Lower lobe of right lung (tissue), 2 donors: ENCODE data around the gene COL23A1. TPM values are rescaled to one million over a fixed set of nuclear protein-coding genes. Genes with fewer than 3 reads are reported as not detected.
A peak's percentile ranks its signal among the peaks of the same experiment; 100 is the strongest.

ENCODE experiments used
- ATAC-seq, 2 donors: fragments of 200-7000 bp; cut with Tn5 transposase; one replicate each; pipeline ENCODE4 v1.9.1; 2020 to 2022; ENCODE audit warnings: mild to moderate bottlenecking in 2 of 2, moderate library complexity in 2 of 2
- DNase-seq: peaks from one replicate; pipeline ENCODE4 v3.0.0-alpha.2; 2020
- H3K27ac ChIP-seq: fragments of 200-600 bp; one replicate; pipeline ENCODE4 v1.8.0; 2022
- H3K27me3 ChIP-seq: fragments of 200-600 bp; one replicate; pipeline ENCODE4 v1.8.0; 2022; ENCODE audit warnings: low read depth
- H3K36me3 ChIP-seq: fragments of 200-600 bp; one replicate; pipeline ENCODE4 v1.8.0; 2022; ENCODE audit warnings: mild to moderate bottlenecking
- H3K4me1 ChIP-seq: fragments of 200-600 bp; one replicate; pipeline ENCODE4 v1.8.0; 2022
- H3K4me3 ChIP-seq: fragments of 200-600 bp; one replicate; pipeline ENCODE4 v1.8.0; 2022; ENCODE audit warnings: mild to moderate bottlenecking
- H3K9me3 ChIP-seq: fragments of 200-600 bp; one replicate; pipeline ENCODE4 v1.8.0; 2022
- intact Hi-C: fragments of 100-400 bp; cut with DNase I; formaldehyde crosslinking; loops from one replicate; pipeline ENCODE4 v1.11.0; 2022
- total RNA-seq: library from RNA; stranded (reverse); fragmentation: NEBNext Ultra II Directional; extraction: Animal tissue kit (Norgen Biotek cat#: 25700); gene quantifications from one replicate; pipeline ENCODE4 v1.2.1, GENCODE V29; 2021
- TF ChIP-seq, protein P1 (sequence below): fragments of 200-600 bp; IDR thresholded peaks from one replicate; pipeline ENCODE4 v1.8.0; 2022; ENCODE audit warnings: antibody characterized with exemption, mild to moderate bottlenecking
- donor health status: DM: no; HTN: yes; CAD: no; lungs with severe emphysema.

The COL23A1 gene
- total RNA-seq, 1 donor from 2014 or later, result 1.2 TPM

DNA sequence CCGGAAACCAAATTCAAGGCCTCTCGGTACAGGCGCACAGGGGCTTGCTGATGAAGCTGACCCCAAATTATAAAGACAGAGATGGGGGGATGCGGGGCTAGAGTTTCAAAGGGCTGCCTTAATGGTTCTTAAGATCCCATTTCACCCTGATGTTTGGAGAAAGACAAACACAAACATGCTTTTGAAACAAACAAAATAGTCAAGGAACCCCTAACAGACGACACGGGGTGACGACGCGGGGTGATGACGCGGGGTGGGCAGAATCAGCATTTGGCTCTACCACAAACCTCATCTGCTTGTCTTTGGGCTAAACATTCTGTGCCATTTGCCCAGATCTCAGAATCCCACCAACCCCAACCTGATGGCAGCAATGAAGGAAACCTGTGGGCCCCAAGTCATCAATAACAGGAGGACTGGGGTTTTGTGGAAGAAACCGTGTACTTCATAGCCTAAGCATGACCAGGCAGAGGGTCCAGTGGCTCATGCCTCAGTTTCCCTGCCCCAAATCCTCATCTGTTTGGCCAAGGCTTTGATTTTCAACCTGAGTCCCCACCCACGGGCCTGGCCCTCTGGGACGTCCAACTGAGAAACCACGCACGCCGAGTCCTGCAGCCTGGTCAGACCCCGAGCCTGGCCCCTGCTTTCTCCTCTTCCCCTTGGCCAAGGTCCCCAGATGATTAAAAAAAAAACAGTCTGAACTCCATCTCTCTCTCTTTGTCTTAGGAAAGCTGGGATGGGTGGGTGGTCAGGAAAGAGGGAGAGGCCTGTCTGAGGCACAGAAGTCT lies 148.5 kb downstream of the COL23A1 start:
- H3K36me3 ChIP-seq, result no peaks in the 10 kb centered on the region
- H3K27me3 ChIP-seq, result no peaks in the 10 kb centered on the region
- no peak overlapping the region for H3K27ac ChIP-seq
- no peaks in the 10 kb centered on the region for H3K9me3 ChIP-seq
- H3K4me1 ChIP-seq, result no peaks in the 10 kb centered on the region
- intact Hi-C loops, result no loop called here
- ATAC-seq, result no peak
- TF ChIP-seq, protein P1, sequence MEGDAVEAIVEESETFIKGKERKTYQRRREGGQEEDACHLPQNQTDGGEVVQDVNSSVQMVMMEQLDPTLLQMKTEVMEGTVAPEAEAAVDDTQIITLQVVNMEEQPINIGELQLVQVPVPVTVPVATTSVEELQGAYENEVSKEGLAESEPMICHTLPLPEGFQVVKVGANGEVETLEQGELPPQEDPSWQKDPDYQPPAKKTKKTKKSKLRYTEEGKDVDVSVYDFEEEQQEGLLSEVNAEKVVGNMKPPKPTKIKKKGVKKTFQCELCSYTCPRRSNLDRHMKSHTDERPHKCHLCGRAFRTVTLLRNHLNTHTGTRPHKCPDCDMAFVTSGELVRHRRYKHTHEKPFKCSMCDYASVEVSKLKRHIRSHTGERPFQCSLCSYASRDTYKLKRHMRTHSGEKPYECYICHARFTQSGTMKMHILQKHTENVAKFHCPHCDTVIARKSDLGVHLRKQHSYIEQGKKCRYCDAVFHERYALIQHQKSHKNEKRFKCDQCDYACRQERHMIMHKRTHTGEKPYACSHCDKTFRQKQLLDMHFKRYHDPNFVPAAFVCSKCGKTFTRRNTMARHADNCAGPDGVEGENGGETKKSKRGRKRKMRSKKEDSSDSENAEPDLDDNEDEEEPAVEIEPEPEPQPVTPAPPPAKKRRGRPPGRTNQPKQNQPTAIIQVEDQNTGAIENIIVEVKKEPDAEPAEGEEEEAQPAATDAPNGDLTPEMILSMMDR, result no peak
- H3K4me3 ChIP-seq, result no peak overlapping the region
- no peak for DNase-seq

DNA sequence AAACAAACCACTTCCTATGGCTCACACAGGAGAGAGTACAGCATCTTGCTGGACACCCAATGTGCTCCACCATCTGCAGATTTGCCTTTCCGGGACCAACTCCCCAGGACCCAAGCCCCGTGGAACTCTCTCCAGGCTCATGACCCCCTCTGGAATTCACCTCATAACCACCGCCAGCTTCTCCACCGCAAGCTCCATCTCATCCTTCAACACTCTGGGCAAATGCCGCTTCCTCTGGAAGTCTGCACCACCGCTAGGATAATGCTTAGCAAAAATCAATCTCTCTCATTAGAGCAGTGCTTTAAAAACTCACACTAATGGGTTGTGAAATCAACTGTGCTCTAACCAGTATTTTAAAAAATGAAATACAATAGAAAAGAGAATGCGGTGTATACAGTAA lies 150.0 kb downstream of the COL23A1 start:
- H3K36me3 ChIP-seq, result no peaks in the 10 kb centered on the region
- DNase-seq (no peak), ATAC-seq (no peak)
- intact Hi-C loops, result no loop called here
- no peak overlapping the region for H3K4me3 ChIP-seq
- no peak overlapping the region for H3K27ac ChIP-seq
- H3K9me3 ChIP-seq, result no peaks in the 10 kb centered on the region
- H3K4me1 ChIP-seq, result no peaks in the 10 kb centered on the region
- TF ChIP-seq, protein P1, result no peak
- H3K27me3 ChIP-seq, result no peaks in the 10 kb centered on the region

DNA sequence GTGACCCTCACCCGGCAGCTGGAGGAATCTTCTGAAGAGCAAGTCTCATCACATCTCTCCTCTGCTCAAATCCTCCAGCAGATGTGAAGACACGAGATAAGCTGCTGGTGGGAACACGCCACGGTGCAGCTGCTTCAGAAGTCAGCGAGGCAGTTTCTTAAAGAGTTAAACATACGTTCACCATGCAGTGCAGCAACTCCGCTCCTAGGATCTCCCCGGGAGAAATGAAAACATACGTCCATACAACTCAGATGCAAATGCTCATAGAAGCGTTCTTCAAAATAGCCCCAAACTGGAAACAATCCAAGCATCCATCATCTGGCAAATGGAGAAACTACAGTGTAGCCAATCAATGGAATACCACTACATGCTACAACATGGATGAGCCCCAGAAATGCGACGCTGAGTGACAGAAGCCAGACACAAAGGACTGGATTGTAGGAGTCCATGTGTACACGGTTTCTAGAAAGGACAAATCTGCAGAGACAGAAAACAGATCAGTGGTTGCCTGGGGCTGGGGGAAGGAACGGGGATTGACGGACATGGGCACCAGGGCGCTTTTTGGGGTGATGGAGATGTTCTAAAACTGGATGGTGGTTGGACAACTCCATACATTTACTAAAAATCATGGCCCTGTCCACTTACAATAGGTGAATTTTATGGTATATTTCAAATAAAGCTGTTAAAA lies 150.6 kb downstream of the COL23A1 start:
- Histone ChIP-seq H3K4me3 (no peak overlapping the region), H3K4me1 (peaks cover under 1% of the 10 kb centered on the region), H3K36me3 (no peaks in the 10 kb centered on the region), H3K27ac (no peak overlapping the region), H3K27me3 (no peaks in the 10 kb centered on the region), H3K9me3 (no peaks in the 10 kb centered on the region)
- intact Hi-C loops, result no loop called here
- no peak for DNase-seq
- no peak for ATAC-seq
- TF ChIP-seq, protein P1, result no peak

DNA sequence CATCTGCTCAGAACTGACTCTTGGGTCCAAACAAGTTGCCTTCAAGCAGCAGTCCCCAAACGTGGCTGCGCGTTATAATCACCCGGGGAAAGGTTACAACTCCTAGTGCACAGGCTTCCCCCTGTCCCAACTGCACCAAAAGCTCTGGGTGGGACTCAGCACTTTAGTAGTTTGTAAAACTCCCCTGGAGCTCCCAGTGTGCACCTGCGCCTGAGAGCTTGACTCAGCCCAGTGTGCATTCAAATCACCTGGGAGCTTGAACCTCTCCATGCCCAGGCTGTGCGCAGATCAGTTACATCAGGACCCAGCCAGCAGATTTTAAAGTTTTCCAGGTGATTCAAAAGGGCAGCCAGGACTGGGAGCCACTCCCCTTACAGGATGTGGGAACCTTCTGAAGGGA lies 151.4 kb downstream of the COL23A1 start:
- Histone ChIP-seq H3K4me3 (no peak overlapping the region), H3K27ac (no peak overlapping the region), H3K4me1 (peaks cover 4% of the 10 kb centered on the region), H3K36me3 (no peaks in the 10 kb centered on the region), H3K27me3 (no peaks in the 10 kb centered on the region), H3K9me3 (no peaks in the 10 kb centered on the region)
- TF ChIP-seq, protein P1, result no peak
- DNase-seq, result no peak
- no peak for ATAC-seq
- intact Hi-C loops, result no loop called here

DNA sequence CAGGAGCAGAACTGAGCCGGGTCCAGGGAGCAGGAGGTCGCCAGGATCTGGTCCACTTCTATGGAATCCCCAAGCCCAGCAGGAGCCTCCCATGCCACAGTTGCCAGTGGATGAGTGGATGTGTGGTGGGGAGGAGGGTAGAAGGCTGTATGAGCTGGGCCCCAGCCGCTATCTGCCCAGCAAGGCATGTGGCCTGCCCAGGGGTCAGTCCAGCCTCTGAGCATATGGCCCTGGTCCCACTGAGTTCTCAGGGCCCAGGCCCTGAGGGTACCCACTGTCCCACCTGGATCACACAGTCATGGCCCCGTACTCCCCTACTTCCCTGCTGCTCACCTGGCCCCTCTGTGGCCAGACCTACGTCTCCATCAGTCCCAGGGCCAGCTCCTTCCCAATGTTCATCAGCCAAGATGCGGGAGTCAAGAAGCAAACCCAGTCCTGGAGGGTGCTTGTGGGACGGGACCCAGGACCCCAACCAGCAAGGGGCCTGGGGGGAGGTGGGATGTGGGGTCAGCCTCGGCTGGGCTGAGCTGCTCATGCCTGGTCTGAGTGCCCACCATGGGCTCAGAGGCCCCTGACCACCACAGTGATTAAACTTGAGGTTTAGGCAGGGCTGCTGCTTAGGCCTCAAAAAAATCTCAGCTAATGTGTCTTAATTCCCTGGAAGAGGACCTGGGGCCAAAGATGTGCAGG lies 152.7 kb downstream of the COL23A1 start:
- Histone ChIP-seq H3K4me3 (no peak overlapping the region), H3K27me3 (no peaks in the 10 kb centered on the region), H3K4me1 (peaks cover 4% of the 10 kb centered on the region), H3K36me3 (no peaks in the 10 kb centered on the region), H3K27ac (no peak overlapping the region), H3K9me3 (no peaks in the 10 kb centered on the region)
- TF ChIP-seq, protein P1, result no peak
- ATAC-seq (no peak), DNase-seq (peak; percentile 22)
- intact Hi-C loops, result no loop called here
